Measurements from ENCODE around the gene CCL26. TPM values are rescaled to one million over a fixed set of nuclear protein-coding genes. Genes with fewer than 3 reads are reported as not detected.

Gene CCL26
- total and polyA plus RNA-seq, 9 of the 15 experiments (the other 6 are each of a cell fraction or from before 2014, with no cell fraction given) = 2.3 to 26.8 (median 8.4) TPM

- TF ChIP-seq ZBTB12 (CRISPR knock-in tag; IDR thresholded peaks at IDR 0.05) (no peak), FOXK1 (CRISPR knock-in tag; IDR thresholded peaks at IDR 0.05; ENCODE audit: borderline replicate concordance) (no peak), TEAD1 (CRISPR knock-in tag; IDR thresholded peaks at IDR 0.05) (no peak), E2F5 (CRISPR knock-in tag; IDR thresholded peaks at IDR 0.05) (no peak), MEIS2 (IDR thresholded peaks at IDR 0.05; ENCODE audit: partially characterized antibody) (no peak), CREB5 (CRISPR knock-in tag; IDR thresholded peaks at IDR 0.05) (no peak), NCOR1 (IDR thresholded peaks at IDR 0.05) (no peak), MLX (CRISPR knock-in tag; conservative IDR thresholded peaks at IDR 0.05) (no peak), ZNF511 (CRISPR knock-in tag; IDR thresholded peaks at IDR 0.05) (no peak), ATF6 (CRISPR knock-in tag; IDR thresholded peaks at IDR 0.05) (no peak), NCOA2 (IDR thresholded peaks at IDR 0.05; ENCODE audit: partially characterized antibody in 2 of 2) (no peak)
These were observed 32.7 kb upstream of the CCL26 start (continued) for GRCh38 chr7:75804705-75805104.
